Skeletal muscle tissue (tissue), 4 donors: ENCODE data around the gene SORCS3. TPM values are rescaled to one million over a fixed set of nuclear protein-coding genes. Genes with fewer than 3 reads are reported as not detected.

Source experiments
- H3K27ac ChIP-seq: one replicate; pipeline ENCODE4 v1.7.0; 2013; ENCODE audit warnings: mild to moderate bottlenecking, low read depth, low read length, inconsistent platforms
- H3K27me3 ChIP-seq, 3 donors: one replicate each; pipeline ENCODE4 v1.7.0; 2013; ENCODE audit warnings: low read length in 3 of 3; ENCODE audit not compliant: control insufficient read depth in 3 of 3, insufficient read depth in 3 of 3
- H3K36me3 ChIP-seq, 3 donors: one replicate each; pipeline ENCODE4 v1.7.0; 2013; ENCODE audit warnings: low read length in 3 of 3; ENCODE audit not compliant: control insufficient read depth in 3 of 3, insufficient read depth in 3 of 3
- H3K4me1 ChIP-seq, 3 donors: one replicate each; pipeline ENCODE4 v1.7.0; 2013; ENCODE audit warnings: low read length in 3 of 3, mild to moderate bottlenecking in 3 of 3; ENCODE audit not compliant: control insufficient read depth in 3 of 3, insufficient read depth in 3 of 3
- H3K4me3 ChIP-seq, 3 donors: one replicate each; pipeline ENCODE4 v1.7.0; 2013; ENCODE audit warnings: low read length in 3 of 3
- H3K9ac ChIP-seq, 3 donors: one replicate each; pipeline ENCODE4 v1.7.0; 2013; ENCODE audit warnings: low read length in 3 of 3, mild to moderate bottlenecking in 3 of 3, moderate library complexity in 2 of 3, low read depth in 1 of 3
- H3K9me3 ChIP-seq, 3 donors: one replicate each; pipeline ENCODE4 v1.7.0; 2013; ENCODE audit warnings: low read length in 3 of 3; ENCODE audit not compliant: control insufficient read depth in 3 of 3
- total RNA-seq: library from RNA; depleted of rRNA; stranded (reverse); fragments of >200 nt; gene quantifications from one replicate; pipeline ENCODE4 v1.2.3, GENCODE V29; 2014
- donor health status: Osteomylitis.

Gene SORCS3
- total RNA-seq, 1 donor from 2014 or later: 0.52 TPM

DNA sequence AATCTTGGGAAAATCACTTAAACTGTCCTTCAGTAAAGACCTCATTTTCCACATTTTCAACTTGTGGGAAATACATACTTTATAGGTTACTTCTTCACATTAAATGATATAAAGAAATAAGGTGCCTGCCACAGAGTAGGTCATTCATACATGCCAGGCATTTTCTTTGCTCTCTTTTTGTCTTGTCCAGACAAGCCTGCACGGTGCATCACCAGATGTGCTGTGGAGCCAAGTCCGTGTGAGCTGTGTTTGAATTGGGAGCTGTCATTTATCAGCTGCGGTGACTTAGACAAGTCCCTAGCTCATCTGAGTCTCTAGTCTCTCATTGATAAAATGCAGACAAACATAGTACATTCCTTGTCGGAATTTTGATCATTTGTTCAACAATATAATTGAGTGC, 432.9 kb downstream of the SORCS3 start:
- no peak overlapping the region for H3K9ac ChIP-seq
- no peak overlapping the region for H3K27ac ChIP-seq
- no peaks in the 10 kb centered on the region for H3K4me1 ChIP-seq
- H3K27me3 ChIP-seq: no peaks in the 10 kb centered on the region
- H3K9me3 ChIP-seq: no peaks in the 10 kb centered on the region
- H3K4me3 ChIP-seq: no peak overlapping the region
- H3K36me3 ChIP-seq: no peaks in the 10 kb centered on the region

DNA sequence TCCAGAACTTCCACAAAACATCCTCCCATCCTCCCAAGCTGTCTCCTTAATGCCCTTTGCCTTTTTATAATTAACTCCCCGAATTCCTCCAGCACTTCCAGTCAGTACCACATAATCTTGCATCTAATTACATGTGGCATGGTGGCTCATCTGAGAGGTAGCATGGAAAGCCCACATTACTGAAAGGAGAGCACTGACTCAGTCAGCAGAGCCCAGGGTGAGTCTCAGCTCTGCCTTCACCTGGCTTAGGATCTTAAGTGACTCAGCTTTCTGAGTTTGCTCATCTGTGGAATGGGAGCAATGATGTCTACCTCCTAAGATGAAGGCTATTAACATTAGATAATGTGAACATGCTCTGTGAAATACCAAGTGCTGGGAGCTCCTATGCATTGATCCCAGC, 433.9 kb downstream of the SORCS3 start:
- no peak overlapping the region for H3K9ac ChIP-seq
- no peaks in the 10 kb centered on the region for H3K27me3 ChIP-seq
- no peak overlapping the region for H3K4me3 ChIP-seq
- H3K27ac ChIP-seq: no peak overlapping the region
- H3K4me1 ChIP-seq: no peaks in the 10 kb centered on the region
- H3K9me3 ChIP-seq: no peaks in the 10 kb centered on the region
- no peaks in the 10 kb centered on the region for H3K36me3 ChIP-seq

DNA sequence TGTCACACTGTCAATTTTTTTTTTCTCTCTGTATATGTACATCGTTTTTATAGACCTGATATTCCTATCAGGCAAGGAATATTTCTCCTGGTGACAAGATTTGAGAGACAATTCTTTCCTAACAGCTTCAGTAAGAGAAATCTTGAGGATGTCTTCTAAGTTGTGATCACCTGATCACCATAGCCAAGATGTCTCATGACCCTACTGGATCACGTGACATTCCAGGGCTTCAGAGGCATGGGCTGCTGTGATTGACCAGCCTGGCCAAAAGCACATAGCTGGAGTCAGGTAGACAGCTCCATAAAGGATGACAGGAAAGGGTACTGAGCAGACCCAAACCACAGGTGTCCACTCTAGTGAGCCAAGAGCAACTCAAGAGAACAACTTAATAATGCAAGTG, 444.9 kb downstream of the SORCS3 start:
- Histone ChIP-seq H3K27me3 (no peaks in the 10 kb centered on the region), H3K4me3 (no peak overlapping the region), H3K27ac (no peak overlapping the region), H3K4me1 (no peaks in the 10 kb centered on the region), H3K9me3 (no peaks in the 10 kb centered on the region), H3K36me3 (no peaks in the 10 kb centered on the region), H3K9ac (no peak overlapping the region)

DNA sequence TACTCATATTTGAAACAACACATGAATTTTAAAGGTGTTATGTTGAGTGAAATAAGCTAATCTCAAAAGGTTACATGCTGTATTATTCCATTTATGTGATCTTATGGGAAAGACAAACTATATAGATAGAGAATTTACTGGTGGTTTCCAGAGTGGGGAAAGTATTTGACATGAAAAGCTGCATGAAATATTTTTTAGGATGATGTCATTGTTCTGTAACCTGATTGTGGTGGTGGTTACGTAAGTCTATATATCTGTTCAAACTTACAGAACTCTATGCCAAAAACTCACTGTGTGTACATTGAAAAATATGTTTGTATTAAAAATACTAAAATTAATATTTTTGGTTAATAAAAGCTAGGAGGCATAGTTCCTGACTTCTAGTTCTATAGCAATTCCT, 453.0 kb downstream of the SORCS3 start:
- Histone ChIP-seq H3K4me3 (no peak overlapping the region), H3K9ac (no peak overlapping the region), H3K9me3 (no peaks in the 10 kb centered on the region), H3K36me3 (no peaks in the 10 kb centered on the region), H3K27ac (no peak overlapping the region), H3K4me1 (no peaks in the 10 kb centered on the region), H3K27me3 (no peaks in the 10 kb centered on the region)

DNA sequence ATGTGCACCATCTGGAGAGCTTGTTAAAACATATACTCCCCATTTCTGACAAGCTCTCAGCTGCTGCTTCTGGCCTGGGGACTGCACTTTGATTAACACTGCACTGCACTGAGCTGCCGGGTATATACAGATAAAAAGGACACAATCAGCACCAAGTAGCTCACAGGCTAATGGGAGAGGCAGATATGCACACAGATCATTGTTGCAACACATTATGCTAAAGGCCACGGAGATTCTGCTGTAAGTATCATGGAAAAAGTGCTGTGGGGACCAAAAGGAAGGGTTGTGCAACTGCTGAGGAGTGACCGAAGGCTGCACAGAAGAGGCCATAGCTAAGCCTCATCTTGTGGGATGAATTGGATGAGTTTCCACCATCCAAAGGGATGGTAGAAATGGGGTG, 455.2 kb downstream of the SORCS3 start:
- no peaks in the 10 kb centered on the region for H3K4me1 ChIP-seq

DNA sequence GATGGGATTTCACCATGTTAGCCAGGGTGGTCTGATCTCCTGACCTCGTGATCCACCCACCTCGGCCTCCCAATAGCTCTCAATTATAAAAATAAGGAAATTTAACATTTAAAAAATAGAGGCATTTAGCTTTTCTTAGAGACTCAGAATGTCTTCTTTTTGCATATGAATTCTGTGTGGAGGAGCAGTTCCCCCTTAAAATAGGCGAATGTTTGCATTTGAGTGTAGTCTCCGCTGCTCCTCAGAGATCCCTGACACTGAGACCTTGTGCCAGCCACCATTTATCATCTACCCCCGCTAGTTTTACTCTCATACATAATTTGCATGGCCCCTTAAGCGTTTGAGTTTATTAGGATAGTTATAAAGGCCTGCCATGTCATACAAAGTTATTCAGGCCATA, 461.9 kb downstream of the SORCS3 start:
- Histone ChIP-seq H3K27me3 (no peaks in the 10 kb centered on the region), H3K36me3 (no peaks in the 10 kb centered on the region), H3K9me3 (no peaks in the 10 kb centered on the region), H3K9ac (no peak overlapping the region), H3K27ac (no peak overlapping the region), H3K4me1 (no peaks in the 10 kb centered on the region), H3K4me3 (no peak overlapping the region)

More for the DNA sequence above, 455.2 kb downstream of the SORCS3 start:
- no peak overlapping the region for H3K4me3 ChIP-seq
- no peaks in the 10 kb centered on the region for H3K27me3 ChIP-seq
- H3K27ac ChIP-seq: no peak overlapping the region
- no peaks in the 10 kb centered on the region for H3K36me3 ChIP-seq
- H3K9ac ChIP-seq: no peak overlapping the region
- H3K9me3 ChIP-seq: no peaks in the 10 kb centered on the region

DNA sequence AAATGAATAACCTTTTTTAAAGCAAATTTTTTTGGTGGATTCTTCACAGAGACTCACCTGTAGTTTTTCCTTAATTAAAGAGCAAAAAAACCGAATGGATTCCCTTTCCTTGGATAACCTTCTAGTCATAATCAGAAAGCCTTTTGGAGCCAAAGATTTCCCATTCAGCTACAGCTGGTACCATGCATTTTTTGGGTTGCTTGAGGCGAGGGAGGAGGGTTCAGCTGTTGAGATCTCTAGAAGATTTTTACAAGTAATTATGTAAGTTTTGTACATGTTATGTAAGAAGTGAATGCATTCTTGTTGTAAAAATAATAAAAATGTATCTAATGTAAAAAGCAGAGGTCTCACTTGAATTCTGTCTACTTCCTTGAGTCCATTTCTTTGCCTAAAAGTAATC, 463.2 kb downstream of the SORCS3 start:
- H3K9ac ChIP-seq: no peak overlapping the region
- H3K27ac ChIP-seq: no peak overlapping the region
- no peaks in the 10 kb centered on the region for H3K9me3 ChIP-seq
- H3K27me3 ChIP-seq: no peaks in the 10 kb centered on the region
- H3K36me3 ChIP-seq: no peaks in the 10 kb centered on the region
- no peaks in the 10 kb centered on the region for H3K4me1 ChIP-seq
- H3K4me3 ChIP-seq: no peak overlapping the region

DNA sequence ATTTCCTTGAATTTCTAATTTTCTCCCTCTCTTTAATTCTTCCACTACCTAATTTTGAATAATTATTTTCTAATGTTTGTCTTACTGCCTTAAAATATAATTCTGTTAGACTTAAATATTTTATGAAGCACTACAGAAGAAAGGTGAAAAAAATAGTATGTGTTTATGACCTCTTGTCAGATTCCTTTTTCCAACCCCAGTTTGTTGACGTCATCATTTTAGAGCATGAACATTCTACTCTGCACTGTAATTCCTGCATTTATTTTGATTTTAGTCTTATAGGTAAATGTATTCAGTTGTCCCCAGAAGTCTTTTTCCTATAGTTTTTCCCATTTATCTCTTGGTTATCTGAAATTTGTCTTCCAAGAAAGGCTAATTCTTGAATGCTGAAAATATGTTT, 468.1 kb downstream of the SORCS3 start:
- no peaks in the 10 kb centered on the region for H3K27me3 ChIP-seq
- H3K27ac ChIP-seq: no peak overlapping the region
- no peaks in the 10 kb centered on the region for H3K4me1 ChIP-seq
- no peak overlapping the region for H3K4me3 ChIP-seq
- no peaks in the 10 kb centered on the region for H3K36me3 ChIP-seq
- H3K9me3 ChIP-seq: no peaks in the 10 kb centered on the region
- no peak overlapping the region for H3K9ac ChIP-seq

DNA sequence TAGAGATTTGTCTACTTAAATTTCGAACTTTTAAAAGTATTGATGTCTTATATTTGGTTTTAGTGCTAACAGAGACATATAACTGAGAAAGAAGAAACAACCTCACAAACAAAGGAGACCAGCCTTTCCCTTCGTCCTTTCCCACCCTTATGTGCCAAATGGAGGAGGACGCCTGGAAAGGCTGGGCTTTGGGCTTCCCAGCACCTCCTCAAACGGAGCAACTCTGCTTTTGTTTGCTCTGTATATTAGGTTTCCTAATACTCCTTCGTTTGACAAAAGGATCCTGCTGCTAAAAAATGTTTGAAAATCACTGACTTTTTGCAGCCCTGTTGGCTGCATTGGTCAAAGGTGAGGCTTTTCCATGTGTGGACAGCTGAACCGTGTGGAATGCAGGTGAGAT, 471.8 kb downstream of the SORCS3 start:
- Histone ChIP-seq H3K9me3 (no peaks in the 10 kb centered on the region), H3K27ac (no peak overlapping the region), H3K9ac (no peak overlapping the region), H3K4me3 (no peak overlapping the region), H3K4me1 (no peaks in the 10 kb centered on the region), H3K27me3 (no peaks in the 10 kb centered on the region), H3K36me3 (no peaks in the 10 kb centered on the region)

DNA sequence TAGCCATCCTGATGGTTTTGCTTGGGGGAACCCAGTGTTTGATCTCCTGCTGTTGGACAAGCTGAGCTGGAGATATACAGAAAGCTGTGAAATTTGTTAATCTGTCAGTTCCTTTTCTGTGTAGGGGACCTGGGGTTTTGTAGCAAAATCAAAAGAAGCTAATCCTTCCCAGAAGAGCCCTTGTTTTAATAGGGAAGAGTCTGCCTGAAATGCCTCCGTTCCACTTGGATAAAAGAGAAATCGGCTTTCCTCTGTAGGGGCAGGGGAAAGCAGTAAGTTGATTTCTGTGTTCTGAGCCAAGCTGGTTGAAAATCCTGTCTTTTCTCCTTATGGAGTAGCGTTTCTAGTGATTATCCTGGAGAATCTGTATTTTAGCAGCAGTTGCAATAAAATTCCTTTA, 472.6 kb downstream of the SORCS3 start:
- H3K27me3 ChIP-seq: no peaks in the 10 kb centered on the region
- no peaks in the 10 kb centered on the region for H3K4me1 ChIP-seq
- no peaks in the 10 kb centered on the region for H3K36me3 ChIP-seq
- H3K4me3 ChIP-seq: no peak overlapping the region
- no peak overlapping the region for H3K27ac ChIP-seq
- H3K9me3 ChIP-seq: no peaks in the 10 kb centered on the region
- H3K9ac ChIP-seq: no peak overlapping the region

DNA sequence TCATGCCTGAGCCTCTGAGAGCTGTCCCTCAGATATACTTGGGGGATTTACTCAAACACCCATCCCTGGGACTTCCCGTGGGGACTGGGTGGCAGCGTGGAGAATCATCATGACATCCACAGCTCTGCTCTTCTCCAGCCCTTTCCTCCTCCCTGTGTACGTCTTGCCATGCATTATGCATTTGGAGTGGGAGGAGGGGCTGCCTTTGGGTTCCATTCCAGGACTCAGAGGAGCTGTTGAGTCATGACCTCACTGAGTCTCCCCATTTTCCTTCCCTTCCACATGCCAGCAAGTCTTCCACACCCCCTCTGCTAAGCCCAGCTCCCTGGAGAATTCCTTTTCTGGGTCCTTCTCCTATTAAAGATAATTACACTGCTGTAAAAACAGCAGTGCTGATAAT, 480.7 kb downstream of the SORCS3 start:
- Histone ChIP-seq H3K4me3 (no peak overlapping the region), H3K36me3 (no peaks in the 10 kb centered on the region), H3K27me3 (no peaks in the 10 kb centered on the region), H3K9me3 (no peaks in the 10 kb centered on the region), H3K9ac (no peak overlapping the region), H3K27ac (no peak overlapping the region), H3K4me1 (no peaks in the 10 kb centered on the region)
